Prostate gland (tissue), 2 donors: ENCODE measurements around the gene ZNF12.

Experiments
- CTCF ChIP-seq, 4 experiments: fragments of 200-600 bp in 2 of 4; fragments of 450-650 bp in 2 of 4; sonication (generic) in 2 of 4; IDR thresholded peaks; 1 replicate in 3 of 4; 2 replicates in 1 of 4; pipeline ENCODE4 v1.5.1; 2016 to 2019; ENCODE audit warnings: antibody characterized with exemption in 4 of 4, mild to moderate bottlenecking in 2 of 4, moderate library complexity in 2 of 4
- POLR2A ChIP-seq: fragments of 450-650 bp; IDR thresholded peaks from one replicate; pipeline ENCODE4 v1.6.1; 2016; ENCODE audit warnings: antibody characterized with exemption, mild to moderate bottlenecking
- POLR2AphosphoS5 ChIP-seq: sonication (generic); formaldehyde crosslinking; IDR thresholded peaks from one replicate; pipeline ENCODE4 v1.6.1; 2017; ENCODE audit warnings: antibody characterized with exemption

- TF ChIP-seq CTCF (IDR thresholded peaks at IDR 0.05) = no peak
- TF ChIP-seq POLR2A = no peak
- no peak for TF ChIP-seq POLR2AphosphoS5
Measured at GRCh38 chr7:6651851-6652445, 54.8 kb downstream of the ZNF12 start.
